OCI-LY7 (cell line): ENCODE measurements around the gene GJB3.

Source experiments
- CTCF ChIP-seq: fragments of 200-600 bp; sonication (generic); conservative IDR thresholded peaks from 2 replicates; pipeline ENCODE4 v1.5.1; 2014; ENCODE audit warnings: mild to moderate bottlenecking, antibody characterized with exemption, low read length, moderate library complexity, mixed read lengths
- EZH2phosphoT487 ChIP-seq: fragments of 200-600 bp; sonication (generic); IDR thresholded peaks from 2 replicates; pipeline ENCODE4 v1.6.1; 2018; ENCODE audit warnings: low read depth, borderline replicate concordance, mild to moderate bottlenecking, mixed run types, antibody characterized with exemption, low read length, moderate library complexity, mixed read lengths

GRCh38 chr1:34749992-34750391 is 31.0 kb upstream of the GJB3 start:
- no peak for TF ChIP-seq EZH2phosphoT487
- no peak for TF ChIP-seq CTCF
